ENCODE measurements around the gene C2orf15. TPM values are rescaled to one million over a fixed set of nuclear protein-coding genes. Genes with fewer than 3 reads are reported as not detected.
"Not testable (repeated sequence)": the region's sequence is repeated elsewhere in the genome, so short reads cannot be mapped to it uniquely, and the experiment has no call there.

Gene C2orf15
- total RNA-seq, 1 experiment from 2014 or later: 0.37 TPM

- DNase-seq (ENCODE audit: low spot score): no peak
Observed at GRCh38 chr2:99166218-99166617, 24.7 kb downstream of the C2orf15 start.

- no peak for DNase-seq (ENCODE audit: low spot score)
Observed at GRCh38 chr2:99169534-99169933, 28.0 kb downstream of the C2orf15 start.

GRCh38 chr2:99171377-99172140 is 30.1 kb downstream of the C2orf15 start:
- no peak for DNase-seq (ENCODE audit: low spot score)

- DNase-seq (ENCODE audit: low spot score): peak; percentile 92
Observed at GRCh38 chr2:99180755-99181623, 39.5 kb downstream of the C2orf15 start, which contains the start of the genes MITD1 and MRPL30. TSS of gene MITD1 (minus strand) at chr2:99181058. CDS start at chr2:99180981, 77 bp downstream. TSS of gene MRPL30 (plus strand) at chr2:99181184. CDS start at chr2:99186204, 5,020 bp downstream.

DNA sequence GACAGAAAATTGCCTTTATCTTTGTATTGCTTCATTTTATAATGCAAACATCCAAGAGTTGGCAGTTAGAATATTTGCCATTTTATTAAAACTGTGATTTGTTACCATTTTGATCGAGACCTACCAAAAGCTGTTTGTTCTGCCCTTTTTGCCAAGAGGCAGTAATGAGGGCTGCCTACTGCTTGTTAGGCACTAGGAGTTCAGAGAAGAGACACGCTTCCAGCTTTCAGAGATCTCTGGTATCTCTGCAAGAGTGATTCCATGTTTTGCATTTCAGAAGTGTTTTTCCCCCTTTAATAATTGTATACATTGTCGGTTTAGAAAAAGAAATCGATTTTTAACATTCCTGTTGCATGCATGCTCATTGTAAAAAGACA is 40.1 kb downstream of the C2orf15 start:
- no peak for DNase-seq (ENCODE audit: low spot score)

- DNase-seq (ENCODE audit: low spot score): no peak
Observed at GRCh38 chr2:99183025-99183424, 41.5 kb downstream of the C2orf15 start.

GRCh38 chr2:99184811-99185210 is 43.3 kb downstream of the C2orf15 start:
- DNase-seq (ENCODE audit: low spot score): no peak

DNA sequence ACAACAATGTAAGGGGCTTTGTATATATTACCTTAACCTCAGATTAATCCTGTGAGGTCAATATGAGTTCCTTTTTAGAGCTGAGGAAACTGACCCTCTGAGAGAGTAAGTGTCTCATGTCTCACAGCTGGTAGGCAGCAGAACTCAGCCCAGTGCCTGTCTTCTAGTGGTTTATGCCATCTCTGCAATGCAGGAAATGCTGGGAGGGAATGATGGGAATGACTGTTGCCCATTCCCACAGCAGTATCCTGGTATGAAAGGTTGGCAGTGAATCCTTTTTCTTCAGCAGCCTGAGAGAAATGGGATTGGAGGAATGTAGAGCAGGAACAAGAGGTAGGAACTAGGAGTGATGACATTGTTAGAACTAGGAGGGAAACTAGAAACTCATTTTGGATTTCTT is 45.5 kb downstream of the C2orf15 start:
- no peak for DNase-seq (ENCODE audit: low spot score)

- DNase-seq (ENCODE audit: low spot score): no peak
Observed at GRCh38 chr2:99188357-99188756, 46.9 kb downstream of the C2orf15 start.

DNA sequence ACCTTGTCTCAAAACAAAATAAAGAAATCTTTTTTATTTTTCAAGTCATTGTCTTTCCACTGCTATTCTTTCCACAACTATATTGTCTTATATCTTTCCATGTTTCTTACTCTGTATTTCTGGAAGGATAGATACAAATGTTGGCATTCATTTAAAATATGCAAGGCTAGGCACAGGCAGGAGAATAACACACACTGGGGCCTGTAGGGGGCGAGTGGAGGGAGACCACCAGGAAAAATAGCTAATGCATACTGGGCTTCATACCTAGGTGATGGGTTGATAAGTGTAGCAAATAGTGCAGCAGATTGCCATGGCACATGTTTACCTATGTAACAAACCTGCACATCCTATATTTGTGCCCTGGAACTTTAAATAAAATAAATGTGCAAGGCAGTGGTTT is 49.0 kb downstream of the C2orf15 start:
- DNase-seq (ENCODE audit: low spot score): no peak

- not testable (repeated sequence) for DNase-seq (ENCODE audit: low spot score)
Observed at GRCh38 chr2:99192364-99192763, 50.9 kb downstream of the C2orf15 start.

- no peak for DNase-seq (ENCODE audit: low spot score)
Observed at GRCh38 chr2:99198103-99198841, 56.8 kb downstream of the C2orf15 start.

- DNase-seq (ENCODE audit: low spot score): no peak
Observed at GRCh38 chr2:99200076-99200800, 58.7 kb downstream of the C2orf15 start.

Other genes with a start within 250 kb of the C2orf15 start
- gene CRACDL, start 205.5 kb upstream of the C2orf15 start, total RNA-seq (2014; rRNA removed; shearing (Covaris generic)): 0.08 TPM in 1 of 2 replicates, not detected in the other
- 1.9 and 3.0 TPM in 2 replicates for gene TSGA10, start 13.2 kb downstream of the C2orf15 start, total RNA-seq (2014; rRNA removed; shearing (Covaris generic))
- gene LIPT1, start 13.3 kb downstream of the C2orf15 start, total RNA-seq (2014; rRNA removed; shearing (Covaris generic)): 4.9 and 8.5 TPM in 2 replicates
- gene MITD1, start 39.4 kb downstream of the C2orf15 start, total RNA-seq (2014; rRNA removed; shearing (Covaris generic)): 23.8 and 24.1 TPM in 2 replicates
- 49.4 and 49.6 TPM in 2 replicates for gene MRPL30, start 39.5 kb downstream of the C2orf15 start, total RNA-seq (2014; rRNA removed; shearing (Covaris generic))
- not detected in 2 replicates for gene LYG2, start 114.0 kb downstream of the C2orf15 start, total RNA-seq (2014; rRNA removed; shearing (Covaris generic))
- 0.12 and 0.15 TPM in 2 replicates for gene LYG1, start 159.5 kb downstream of the C2orf15 start, total RNA-seq (2014; rRNA removed; shearing (Covaris generic))
- 67.6 and 81.0 TPM in 2 replicates for gene TXNDC9, start 194.6 kb downstream of the C2orf15 start, total RNA-seq (2014; rRNA removed; shearing (Covaris generic))
- 11.7 and 12.7 TPM in 2 replicates for gene EIF5B, start 195.7 kb downstream of the C2orf15 start, total RNA-seq (2014; rRNA removed; shearing (Covaris generic))